ENCODE measurements around the gene OGFOD3. TPM values are rescaled to one million over a fixed set of nuclear protein-coding genes. Genes with fewer than 3 reads are reported as not detected.

Gene OGFOD3
- total and polyA plus RNA-seq, 9 donors = 17.2 to 25.9 (median 23.2) TPM

- Histone ChIP-seq H3K27me3 (ENCODE audit: control insufficient read depth, insufficient read depth, low read length) (peaks cover 18% of the 10 kb centered on the region), H3K4me3 (ENCODE audit: low read length) (no peak overlapping the region), H3K27ac (ENCODE audit: low read length) (peak overlapping the region; percentile 42), H3K36me3 (ENCODE audit: control insufficient read depth, insufficient read depth, low read length) (no peaks in the 10 kb centered on the region), H3K4me1 (ENCODE audit: control insufficient read depth, insufficient read depth, low read length) (peaks cover 42% of the 10 kb centered on the region), H3K9me3 (replicated peaks; ENCODE audit: control insufficient read depth, low read depth, low read length) (no peaks in the 10 kb centered on the region)
- peak; percentile 83 for DNase-seq
- WGBS (ENCODE audit: insufficient coverage) = 48% methylated on average over 11 of the region's 11 CpGs
Measured at GRCh38 chr17:82355770-82356427, 62.5 kb downstream of the OGFOD3 start.

- Histone ChIP-seq H3K27me3 (ENCODE audit: control insufficient read depth, insufficient read depth, low read length) (peaks cover 18% of the 10 kb centered on the region), H3K9me3 (replicated peaks; ENCODE audit: control insufficient read depth, low read depth, low read length) (no peaks in the 10 kb centered on the region), H3K4me3 (ENCODE audit: low read length) (no peak overlapping the region), H3K36me3 (ENCODE audit: control insufficient read depth, insufficient read depth, low read length) (no peaks in the 10 kb centered on the region), H3K27ac (ENCODE audit: low read length) (no peak overlapping the region), H3K4me1 (ENCODE audit: control insufficient read depth, insufficient read depth, low read length) (peaks cover 43% of the 10 kb centered on the region)
- WGBS (ENCODE audit: insufficient coverage) = 95% methylated on average over 3 of the region's 7 CpGs
- DNase-seq = no peak
Measured at GRCh38 chr17:82354804-82355308, 63.5 kb downstream of the OGFOD3 start.

GRCh38 chr17:82353484-82353883, 64.9 kb downstream of the OGFOD3 start:
- Histone ChIP-seq H3K4me3 (ENCODE audit: low read length) (no peak overlapping the region), H3K27me3 (ENCODE audit: control insufficient read depth, insufficient read depth, low read length) (peaks cover 12% of the 10 kb centered on the region), H3K36me3 (ENCODE audit: control insufficient read depth, insufficient read depth, low read length) (no peaks in the 10 kb centered on the region), H3K9me3 (replicated peaks; ENCODE audit: control insufficient read depth, low read depth, low read length) (no peaks in the 10 kb centered on the region), H3K4me1 (ENCODE audit: control insufficient read depth, insufficient read depth, low read length) (peaks cover 52% of the 10 kb centered on the region), H3K27ac (ENCODE audit: low read length) (no peak overlapping the region)
- WGBS (ENCODE audit: insufficient coverage) = 90% methylated on average over 2 of the region's 8 CpGs
- DNase-seq = no peak

- Histone ChIP-seq H3K9me3 (replicated peaks; ENCODE audit: control insufficient read depth, low read depth, low read length) (no peaks in the 10 kb centered on the region), H3K27me3 (ENCODE audit: control insufficient read depth, insufficient read depth, low read length) (peaks cover 10% of the 10 kb centered on the region), H3K4me3 (ENCODE audit: low read length) (no peak overlapping the region), H3K36me3 (ENCODE audit: control insufficient read depth, insufficient read depth, low read length) (no peaks in the 10 kb centered on the region), H3K27ac (ENCODE audit: low read length) (no peak overlapping the region), H3K4me1 (ENCODE audit: control insufficient read depth, insufficient read depth, low read length) (peaks cover 48% of the 10 kb centered on the region)
- DNase-seq = peak; percentile 89
- 12% methylated on average over 14 of the region's 26 CpGs for WGBS (ENCODE audit: insufficient coverage)
Measured at GRCh38 chr17:82351713-82352488, 66.5 kb downstream of the OGFOD3 start.

- no peaks in the 10 kb centered on the region for H3K9me3 ChIP-seq (replicated peaks; ENCODE audit: control insufficient read depth, low read depth, low read length)
- H3K27ac ChIP-seq (ENCODE audit: low read length) = no peak overlapping the region
- DNase-seq = no peak
- H3K36me3 ChIP-seq (ENCODE audit: control insufficient read depth, insufficient read depth, low read length) = no peaks in the 10 kb centered on the region
- peaks cover 45% of the 10 kb centered on the region for H3K4me1 ChIP-seq (ENCODE audit: control insufficient read depth, insufficient read depth, low read length)
- H3K4me3 ChIP-seq (ENCODE audit: low read length) = no peak overlapping the region
- 48% methylated on average over 21 of the region's 21 CpGs for WGBS (ENCODE audit: insufficient coverage)
- H3K27me3 ChIP-seq (ENCODE audit: control insufficient read depth, insufficient read depth, low read length) = peaks cover 9% of the 10 kb centered on the region
Measured at GRCh38 chr17:82351254-82351712, 67.1 kb downstream of the OGFOD3 start.

GRCh38 chr17:82350182-82351030, 68.0 kb downstream of the OGFOD3 start:
- WGBS (ENCODE audit: insufficient coverage) = 86% methylated on average over 24 of the region's 28 CpGs

GRCh38 chr17:82349287-82349701, 69.1 kb downstream of the OGFOD3 start:
- H3K4me3 ChIP-seq (ENCODE audit: low read length) = no peak overlapping the region
- peaks cover 37% of the 10 kb centered on the region for H3K4me1 ChIP-seq (ENCODE audit: control insufficient read depth, insufficient read depth, low read length)
- WGBS (ENCODE audit: insufficient coverage) = 10% methylated on average over 2 of the region's 11 CpGs
- H3K27ac ChIP-seq (ENCODE audit: low read length) = peak overlapping the region; percentile 2
- no peaks in the 10 kb centered on the region for H3K9me3 ChIP-seq (replicated peaks; ENCODE audit: control insufficient read depth, low read depth, low read length)
- H3K36me3 ChIP-seq (ENCODE audit: control insufficient read depth, insufficient read depth, low read length) = no peaks in the 10 kb centered on the region
- H3K27me3 ChIP-seq (ENCODE audit: control insufficient read depth, insufficient read depth, low read length) = peaks cover 7% of the 10 kb centered on the region
- DNase-seq = peak; percentile 82

More at GRCh38 chr17:82350182-82351030, 68.0 kb downstream of the OGFOD3 start:
- H3K36me3 ChIP-seq (ENCODE audit: control insufficient read depth, insufficient read depth, low read length) = no peaks in the 10 kb centered on the region
- H3K4me1 ChIP-seq (ENCODE audit: control insufficient read depth, insufficient read depth, low read length) = peaks cover 37% of the 10 kb centered on the region
- no peak overlapping the region for H3K27ac ChIP-seq (ENCODE audit: low read length)
- no peak overlapping the region for H3K4me3 ChIP-seq (ENCODE audit: low read length)
- H3K27me3 ChIP-seq (ENCODE audit: control insufficient read depth, insufficient read depth, low read length) = peaks cover 7% of the 10 kb centered on the region
- no peaks in the 10 kb centered on the region for H3K9me3 ChIP-seq (replicated peaks; ENCODE audit: control insufficient read depth, low read depth, low read length)
- no peak for DNase-seq

GRCh38 chr17:82348866-82349265, 69.5 kb downstream of the OGFOD3 start:
- Histone ChIP-seq H3K36me3 (ENCODE audit: control insufficient read depth, insufficient read depth, low read length) (no peaks in the 10 kb centered on the region), H3K4me1 (ENCODE audit: control insufficient read depth, insufficient read depth, low read length) (peaks cover 36% of the 10 kb centered on the region), H3K27me3 (ENCODE audit: control insufficient read depth, insufficient read depth, low read length) (peaks cover 7% of the 10 kb centered on the region), H3K4me3 (ENCODE audit: low read length) (no peak overlapping the region), H3K9me3 (replicated peaks; ENCODE audit: control insufficient read depth, low read depth, low read length) (no peaks in the 10 kb centered on the region), H3K27ac (ENCODE audit: low read length) (no peak overlapping the region)
- 64% methylated on average over 4 of the region's 11 CpGs for WGBS (ENCODE audit: insufficient coverage)
- peak; percentile 65 for DNase-seq

GRCh38 chr17:82348434-82348833, 70.0 kb downstream of the OGFOD3 start:
- Histone ChIP-seq H3K36me3 (ENCODE audit: control insufficient read depth, insufficient read depth, low read length) (no peaks in the 10 kb centered on the region), H3K27me3 (ENCODE audit: control insufficient read depth, insufficient read depth, low read length) (peaks cover 7% of the 10 kb centered on the region), H3K9me3 (replicated peaks; ENCODE audit: control insufficient read depth, low read depth, low read length) (no peaks in the 10 kb centered on the region), H3K4me3 (ENCODE audit: low read length) (no peak overlapping the region), H3K4me1 (ENCODE audit: control insufficient read depth, insufficient read depth, low read length) (peaks cover 32% of the 10 kb centered on the region), H3K27ac (ENCODE audit: low read length) (no peak overlapping the region)
- WGBS (ENCODE audit: insufficient coverage) = 38% methylated on average over 6 of the region's 9 CpGs
- no peak for DNase-seq
